Measurements from ENCODE around the gene SRP19.
"Not testable (repeated sequence)": the region's sequence is repeated elsewhere in the genome, so short reads cannot be mapped to it uniquely, and the experiment has no call there.

The SRP19 gene

GRCh38 chr5:112860929-112861637 lies at the start of gene SRP19:
Gene SRP19, plus strand, starts transcription at chr5:112861287. Its CDS starts 90 bp downstream, at chr5:112861377.
- peak; percentile 95 for DNase-seq (ENCODE audit: low read depth in 2 of 2)

GRCh38 chr5:112812549-112812948 lies 48.5 kb upstream of the SRP19 start:
- DNase-seq (ENCODE audit: low read depth in 2 of 2), result no peak

- no peak for DNase-seq (ENCODE audit: low read depth in 2 of 2)
Measured at GRCh38 chr5:112820246-112820645, 40.8 kb upstream of the SRP19 start.

GRCh38 chr5:112822456-112822855 lies 38.6 kb upstream of the SRP19 start:
- peak; percentile 1 for DNase-seq (ENCODE audit: low read depth in 2 of 2)

- no peak for DNase-seq (ENCODE audit: low read depth in 2 of 2)
Measured at GRCh38 chr5:112823181-112823580, 37.9 kb upstream of the SRP19 start.

GRCh38 chr5:112823656-112824055 lies 37.4 kb upstream of the SRP19 start:
- no peak for DNase-seq (ENCODE audit: low read depth in 2 of 2)

- DNase-seq (ENCODE audit: low read depth in 2 of 2), result no peak
Measured at GRCh38 chr5:112824197-112824596, 36.9 kb upstream of the SRP19 start.

- no peak for DNase-seq (ENCODE audit: low read depth in 2 of 2)
Measured at GRCh38 chr5:112830378-112830777, 30.7 kb upstream of the SRP19 start.

GRCh38 chr5:112833971-112834370 lies 27.1 kb upstream of the SRP19 start:
- no peak for DNase-seq (ENCODE audit: low read depth in 2 of 2)

- DNase-seq (ENCODE audit: low read depth in 2 of 2), result no peak
Measured at GRCh38 chr5:112844489-112844888, 16.6 kb upstream of the SRP19 start.

- DNase-seq (ENCODE audit: low read depth in 2 of 2), result no peak
Measured at GRCh38 chr5:112846556-112846955, 14.5 kb upstream of the SRP19 start.

- DNase-seq (ENCODE audit: low read depth in 2 of 2), result no peak
Measured at GRCh38 chr5:112847306-112847705, 13.8 kb upstream of the SRP19 start.

- DNase-seq (ENCODE audit: low read depth in 2 of 2), result peak; percentile 38 to 42
Measured at GRCh38 chr5:112848116-112848811, 12.8 kb upstream of the SRP19 start.

GRCh38 chr5:112849912-112850311 lies 11.2 kb upstream of the SRP19 start:
- DNase-seq (ENCODE audit: low read depth in 2 of 2), result no peak

GRCh38 chr5:112854651-112855050 lies 6.4 kb upstream of the SRP19 start:
- DNase-seq (ENCODE audit: low read depth in 2 of 2), result no peak

GRCh38 chr5:112857866-112858265 lies 3.2 kb upstream of the SRP19 start:
- no peak for DNase-seq (ENCODE audit: low read depth in 2 of 2)

- not testable (repeated sequence) for DNase-seq (ENCODE audit: low read depth in 2 of 2)
Measured at GRCh38 chr5:112860571-112860928, 537 bp upstream of the SRP19 start.

- DNase-seq (ENCODE audit: low read depth in 2 of 2), result no peak
Measured at GRCh38 chr5:112861638-112861985, 525 bp downstream of the SRP19 start.

- DNase-seq (ENCODE audit: low read depth in 2 of 2), result no peak
Measured at GRCh38 chr5:112862085-112862484, 998 bp downstream of the SRP19 start.

GRCh38 chr5:112863549-112863948 lies 2.5 kb downstream of the SRP19 start:
- DNase-seq (ENCODE audit: low read depth in 2 of 2), result no peak

- no peak for DNase-seq (ENCODE audit: low read depth in 2 of 2)
Measured at GRCh38 chr5:112865128-112865527, 4.0 kb downstream of the SRP19 start.

GRCh38 chr5:112866739-112867138 lies 5.7 kb downstream of the SRP19 start:
- DNase-seq (ENCODE audit: low read depth in 2 of 2), result no peak

GRCh38 chr5:112867411-112867810 lies 6.3 kb downstream of the SRP19 start:
- DNase-seq (ENCODE audit: low read depth in 2 of 2), result no peak

- no peak for DNase-seq (ENCODE audit: low read depth in 2 of 2)
Measured at GRCh38 chr5:112869948-112870347, 8.9 kb downstream of the SRP19 start.

Data from fibroblast of skin of left quadriceps (primary cell).